HTERT RPE-1 (cell line): ENCODE data around the gene ATP6V1C2.
"Not testable (repeated sequence)": the region's sequence is repeated elsewhere in the genome, so short reads cannot be mapped to it uniquely, and the experiment has no call there.

Experiments used
- in situ Hi-C: fragments of 300-500 bp; cut with MboI; formaldehyde crosslinking; loops from 4 replicates; pipeline ENCODE4 v1.14.3; 2020; ENCODE audit warnings: low sequenced_read_pairs

ATP6V1C2 gene

DNA sequence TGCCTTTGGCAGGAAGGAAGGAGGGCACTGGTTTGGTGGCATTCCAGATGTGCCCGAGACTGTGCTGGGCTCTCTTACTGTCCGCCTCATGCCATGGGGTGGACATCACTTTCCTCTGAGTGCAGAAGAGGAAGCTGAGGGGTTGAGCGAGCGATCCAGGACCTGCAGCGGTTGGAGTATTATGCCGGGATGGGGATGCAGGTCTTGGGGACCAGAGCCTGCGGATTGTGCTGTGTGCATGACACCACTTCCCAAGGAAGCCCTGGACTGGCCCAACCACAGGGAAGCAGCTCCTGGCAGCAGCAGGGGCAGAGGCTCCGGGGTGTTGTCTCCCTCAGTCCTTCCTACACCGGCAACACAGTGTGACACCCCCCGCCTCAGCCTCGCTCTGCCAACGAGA lies 44.5 kb downstream of the ATP6V1C2 start:
- in situ Hi-C loops = no loop called here

DNA sequence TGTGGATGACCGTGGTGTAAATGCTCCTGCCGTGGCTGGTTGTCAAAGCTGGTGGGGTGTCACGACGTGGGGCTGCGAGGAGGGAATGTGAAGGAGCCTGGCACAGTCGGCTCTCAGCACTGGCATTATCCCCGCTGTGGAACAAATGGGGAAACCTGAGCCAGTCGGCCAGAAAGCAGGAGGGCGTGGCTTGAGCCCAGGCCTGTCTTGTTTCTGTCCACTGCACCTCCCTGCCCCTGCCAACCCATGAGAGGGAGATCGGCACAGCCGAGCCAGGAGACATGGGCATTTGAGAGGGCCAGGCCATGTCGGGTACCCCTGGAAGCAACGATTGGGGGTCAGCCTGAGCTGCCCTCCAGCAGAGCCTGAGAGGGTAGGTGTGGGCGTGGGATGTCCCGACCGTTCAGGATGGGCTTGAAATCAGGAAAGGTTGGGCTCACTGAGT lies 46.7 kb downstream of the ATP6V1C2 start:
- in situ Hi-C loops = no loop called here

DNA sequence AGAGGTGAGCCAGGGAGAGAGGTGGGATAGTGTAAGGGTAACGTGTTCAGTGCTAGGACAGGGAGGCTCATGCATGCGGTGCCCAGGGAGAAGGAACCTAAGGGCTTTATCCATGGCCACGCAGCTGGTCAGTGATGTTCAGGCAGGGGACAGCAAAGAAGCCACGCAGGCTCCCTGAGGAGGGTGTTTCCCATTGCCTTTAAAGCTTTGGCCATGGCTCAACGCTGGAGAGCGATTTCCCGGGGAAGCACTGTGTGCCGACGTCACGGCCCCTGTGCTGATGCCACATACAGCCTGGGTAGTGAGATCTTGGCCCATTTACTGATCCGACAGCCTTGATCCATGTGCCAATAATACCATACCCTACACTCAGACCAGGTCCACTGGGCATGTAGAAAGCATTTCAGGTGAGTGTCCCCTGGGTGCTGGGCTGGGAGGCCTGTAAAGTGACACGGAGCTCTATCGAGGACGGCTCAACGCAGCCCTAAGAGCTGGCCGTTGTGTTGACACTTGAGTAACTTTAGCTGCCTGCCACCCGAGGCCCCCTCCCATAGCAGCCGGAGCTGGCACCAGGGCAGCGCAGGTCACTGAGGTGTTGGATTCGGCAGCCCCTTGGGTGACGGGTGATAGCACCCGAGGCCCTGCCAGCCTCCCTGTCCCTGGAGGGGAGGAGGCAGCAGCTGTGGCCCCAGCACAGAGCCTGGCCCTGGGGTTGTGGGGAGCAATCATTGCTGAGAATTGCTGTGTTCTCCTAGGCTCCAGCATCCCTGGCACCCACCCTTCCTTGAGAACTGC lies 49.7 kb downstream of the ATP6V1C2 start:
- in situ Hi-C loops = no loop called here

DNA sequence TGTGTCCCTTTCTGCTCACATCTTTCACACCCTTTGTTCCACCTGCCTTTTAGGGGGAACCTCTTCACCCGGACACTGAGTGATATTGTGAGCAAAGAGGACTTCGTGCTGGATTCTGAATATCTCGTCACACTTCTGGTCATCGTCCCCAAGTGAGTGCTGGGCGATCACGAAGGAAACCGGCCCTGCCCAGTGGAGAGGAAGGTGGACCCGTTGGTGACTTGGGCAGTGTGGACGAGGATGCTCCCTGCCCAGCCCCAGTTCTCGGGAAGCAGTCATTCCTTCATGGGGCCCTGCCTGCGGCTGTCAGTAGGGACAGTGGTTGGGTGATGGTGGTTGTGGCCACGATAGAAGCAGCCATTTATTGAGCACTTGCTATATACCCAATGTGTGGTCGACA lies 50.4 kb downstream of the ATP6V1C2 start:
- in situ Hi-C loops = no loop called here

DNA sequence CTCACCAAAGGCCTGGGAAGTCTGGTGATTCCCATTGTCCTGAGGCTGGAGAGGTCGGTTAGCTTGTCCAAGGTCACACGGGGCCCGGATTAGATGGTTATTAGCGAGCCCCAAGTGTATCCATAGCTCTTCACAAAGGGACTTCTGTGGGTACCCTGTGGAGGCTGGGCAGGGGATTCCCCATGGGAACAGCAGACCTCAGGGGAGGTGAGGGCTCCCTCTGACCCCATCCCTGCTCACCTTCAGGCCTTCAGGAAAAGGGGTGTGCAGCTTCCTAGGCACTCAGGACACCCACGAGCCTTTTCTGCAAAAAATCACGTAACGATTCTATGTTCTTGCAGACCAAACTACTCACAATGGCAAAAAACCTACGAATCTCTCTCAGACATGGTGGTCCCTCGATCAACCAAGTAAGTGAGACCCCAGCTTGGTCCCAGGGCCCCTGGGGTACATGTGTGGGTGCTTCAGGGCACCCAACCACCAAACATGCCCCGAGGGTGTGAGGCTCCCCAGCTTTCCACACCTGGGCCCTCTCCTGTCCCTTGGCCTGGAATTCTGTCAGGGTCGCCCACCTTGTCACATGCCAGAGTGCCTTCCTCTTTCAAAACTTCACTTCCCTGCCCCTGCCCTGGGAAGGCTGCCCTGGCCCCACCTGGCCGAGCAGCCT lies 50.9 kb downstream of the ATP6V1C2 start:
- in situ Hi-C loops = no loop called here

DNA sequence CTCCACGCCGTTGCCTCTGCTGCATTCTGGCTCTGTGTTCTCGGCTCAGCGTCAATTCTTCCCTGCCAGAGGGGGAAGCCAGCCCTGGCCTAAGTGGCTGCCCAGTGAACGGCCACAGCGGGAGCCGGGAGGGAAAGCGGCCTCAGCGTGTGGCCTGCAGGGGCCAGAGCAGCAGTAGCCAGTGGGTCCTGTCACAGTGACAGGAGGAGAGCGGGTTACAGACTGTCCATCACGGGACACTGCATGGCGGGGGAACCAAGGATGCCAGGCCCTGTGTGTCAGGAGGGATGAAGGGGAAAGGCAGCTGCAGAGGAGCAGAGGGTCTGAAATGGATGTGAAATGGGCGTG lies 51.4 kb downstream of the ATP6V1C2 start:
- in situ Hi-C loops = no loop called here

DNA sequence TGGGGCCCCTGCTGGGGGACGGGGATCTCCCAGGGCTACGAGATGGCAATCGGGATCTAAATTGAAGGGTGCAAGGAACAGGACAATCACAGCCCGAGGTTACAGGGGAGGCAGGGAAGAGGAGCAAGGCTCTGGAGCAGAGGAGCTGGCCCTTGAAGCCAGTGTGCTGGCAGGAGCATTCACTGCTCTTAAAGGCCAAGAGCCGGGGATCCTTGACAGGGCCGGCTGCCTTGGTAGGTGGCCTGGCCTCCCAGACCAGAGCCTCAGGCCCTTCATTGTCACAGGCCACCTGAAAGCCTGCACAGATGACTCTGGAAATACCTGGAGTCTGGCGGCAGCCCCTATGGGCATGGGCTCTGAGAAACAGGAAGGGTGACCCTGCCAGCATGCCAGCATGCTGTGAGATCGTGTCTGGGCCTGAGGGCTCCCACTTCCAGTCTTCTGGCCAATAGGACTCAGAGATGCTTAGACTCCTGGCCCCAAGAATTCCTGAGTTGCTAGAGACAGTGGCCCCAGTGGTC lies 52.5 kb downstream of the ATP6V1C2 start:
- in situ Hi-C loops = no loop called here

DNA sequence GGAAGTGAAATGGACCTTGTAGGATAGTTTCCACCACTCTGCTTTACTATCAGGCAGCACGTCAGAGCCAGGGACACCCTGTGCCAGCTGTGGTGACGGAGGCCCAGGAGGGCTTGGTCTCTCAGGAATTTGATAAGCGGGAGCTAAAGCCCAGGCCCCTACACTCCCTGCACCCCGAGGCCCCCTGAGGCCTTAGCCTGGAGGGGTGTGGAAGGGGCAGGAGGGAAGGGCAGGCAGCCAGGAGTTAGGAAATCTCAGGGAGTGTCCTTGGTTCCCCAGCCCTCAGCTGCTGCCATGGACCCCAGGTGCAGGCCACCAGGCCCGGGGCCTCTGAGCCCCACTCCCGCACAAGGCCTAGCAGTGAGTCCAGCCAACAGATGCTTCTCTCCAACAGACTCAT lies 53.0 kb downstream of the ATP6V1C2 start:
- in situ Hi-C loops = no loop called here

DNA sequence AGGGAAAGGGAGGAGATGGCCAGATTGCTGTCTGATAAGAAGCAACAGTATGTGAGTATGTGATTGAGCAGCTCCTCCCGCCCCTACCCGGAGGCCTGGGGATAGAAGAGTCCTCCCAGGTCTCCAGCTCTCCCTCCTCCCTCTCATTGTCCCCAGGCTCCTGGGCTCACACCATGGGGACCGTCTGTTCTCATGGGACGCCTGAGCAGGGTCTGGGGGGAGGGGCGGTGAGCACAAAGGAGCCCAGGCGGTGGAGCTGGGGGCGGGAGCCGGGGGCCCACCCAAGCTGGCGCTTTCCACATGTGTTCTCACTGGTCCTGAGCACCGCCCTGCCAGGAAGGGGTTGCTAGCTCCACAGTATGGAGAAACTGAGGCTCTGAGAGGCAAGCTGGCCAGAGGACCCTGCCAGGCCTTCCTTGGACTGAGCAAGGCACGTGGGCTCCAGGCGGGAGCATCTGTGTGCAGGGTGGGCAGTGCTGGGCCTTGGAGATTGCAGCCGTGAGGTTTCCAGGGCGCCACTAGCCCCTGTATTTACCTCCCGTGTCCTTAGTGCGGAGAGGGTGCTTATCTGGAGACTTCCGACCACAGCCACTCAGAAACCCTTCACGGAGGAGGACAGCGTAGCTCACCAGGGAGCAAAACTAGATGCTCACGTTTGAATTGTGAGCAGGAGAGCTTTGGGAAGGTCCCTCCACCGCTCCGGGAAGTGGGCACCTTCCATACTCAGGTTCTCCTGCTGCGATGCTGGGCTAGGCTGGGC lies 53.8 kb downstream of the ATP6V1C2 start:
- in situ Hi-C loops = no loop called here

DNA sequence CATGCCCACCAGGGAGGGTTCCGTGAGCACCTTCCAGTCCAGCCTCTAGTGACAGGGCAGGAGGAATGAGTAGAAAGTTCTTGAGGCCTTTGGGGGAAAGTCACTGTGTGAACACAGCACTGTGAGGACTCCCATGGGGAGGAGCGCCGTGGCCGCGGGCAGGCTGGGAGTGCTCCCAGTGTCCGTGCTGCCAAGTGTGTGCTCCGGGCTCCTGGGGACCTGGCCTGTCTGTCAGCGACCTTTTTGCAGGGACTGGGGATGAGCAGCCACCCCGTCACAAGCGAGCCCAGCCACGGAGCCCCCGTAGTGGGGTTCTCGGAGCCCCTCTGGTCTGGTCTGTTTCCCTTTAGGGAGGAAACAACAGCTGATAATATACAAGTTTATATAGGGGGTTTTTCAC lies 54.4 kb downstream of the ATP6V1C2 start:
- in situ Hi-C loops = no loop called here

DNA sequence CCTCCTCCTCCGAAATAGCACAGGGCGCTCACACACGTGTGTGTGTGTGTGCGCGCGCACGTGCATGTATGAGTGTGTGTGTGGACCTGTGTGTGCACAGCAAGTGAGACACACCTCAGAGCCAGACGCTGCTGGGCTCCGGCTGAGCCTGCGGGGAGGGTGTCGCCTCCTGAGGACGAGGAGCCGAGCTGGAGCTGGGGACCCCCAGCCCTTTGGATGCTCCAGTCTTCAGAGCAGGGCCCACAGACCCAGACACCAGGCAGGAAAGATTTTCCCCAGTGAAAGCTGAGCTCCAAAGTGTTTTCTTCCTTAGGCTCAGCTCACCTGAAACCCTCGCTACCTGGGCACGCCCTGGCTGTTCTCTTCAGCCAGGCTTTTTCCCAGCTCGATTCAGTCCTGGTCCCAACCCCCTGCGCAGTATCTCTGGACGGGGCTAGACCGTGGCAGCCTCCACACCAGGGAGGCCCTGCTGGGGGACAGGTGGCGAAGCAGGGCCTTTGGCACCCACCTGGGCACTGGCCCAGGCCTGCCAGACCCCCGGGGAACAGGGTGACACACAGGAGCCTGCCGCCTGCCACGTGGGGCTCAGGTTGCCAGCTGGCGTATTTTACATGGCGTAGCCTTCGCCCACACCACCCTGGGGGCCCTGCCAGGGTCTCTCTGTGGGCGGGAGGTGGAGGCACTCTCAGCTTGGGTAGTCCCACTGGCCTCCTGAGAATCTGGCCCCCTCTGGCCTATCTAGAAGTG lies 55.0 kb downstream of the ATP6V1C2 start:
- in situ Hi-C loops = no loop called here

DNA sequence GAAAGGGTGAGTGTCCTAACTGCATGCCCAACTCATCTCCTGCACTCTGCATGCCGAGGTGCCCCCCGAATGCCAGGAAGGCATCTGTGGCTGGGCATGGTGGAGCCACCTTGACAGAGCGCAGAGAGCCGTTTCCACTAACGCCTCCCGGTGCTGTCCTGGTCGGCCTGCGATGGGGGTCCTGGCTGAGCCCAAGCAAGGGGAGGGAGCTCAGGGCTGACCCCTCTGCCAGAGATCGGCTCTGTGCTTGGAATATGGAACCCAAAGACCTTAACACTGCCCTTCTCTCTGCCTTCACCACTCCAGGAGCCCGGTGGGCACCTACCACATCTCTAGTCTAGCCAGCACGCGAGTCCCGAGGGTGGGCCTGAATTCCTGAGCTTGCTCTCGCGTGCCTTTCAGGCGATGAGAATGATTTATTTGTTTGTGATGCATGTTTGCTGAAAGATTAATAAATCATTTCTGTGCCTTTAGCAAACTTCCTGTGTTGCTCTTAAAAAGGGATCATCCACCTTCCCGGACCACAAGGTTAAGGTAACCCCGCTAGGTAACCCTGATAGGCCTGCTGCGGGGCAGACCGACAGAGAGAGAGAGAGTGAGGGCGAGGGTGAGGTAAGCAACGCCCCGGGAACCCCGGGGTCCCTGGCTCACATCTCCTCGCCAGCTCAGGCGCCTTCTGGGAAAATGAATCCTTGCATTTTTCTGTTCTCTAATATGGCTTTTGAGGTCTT lies 55.8 kb downstream of the ATP6V1C2 start:
- in situ Hi-C loops = no loop called here

DNA sequence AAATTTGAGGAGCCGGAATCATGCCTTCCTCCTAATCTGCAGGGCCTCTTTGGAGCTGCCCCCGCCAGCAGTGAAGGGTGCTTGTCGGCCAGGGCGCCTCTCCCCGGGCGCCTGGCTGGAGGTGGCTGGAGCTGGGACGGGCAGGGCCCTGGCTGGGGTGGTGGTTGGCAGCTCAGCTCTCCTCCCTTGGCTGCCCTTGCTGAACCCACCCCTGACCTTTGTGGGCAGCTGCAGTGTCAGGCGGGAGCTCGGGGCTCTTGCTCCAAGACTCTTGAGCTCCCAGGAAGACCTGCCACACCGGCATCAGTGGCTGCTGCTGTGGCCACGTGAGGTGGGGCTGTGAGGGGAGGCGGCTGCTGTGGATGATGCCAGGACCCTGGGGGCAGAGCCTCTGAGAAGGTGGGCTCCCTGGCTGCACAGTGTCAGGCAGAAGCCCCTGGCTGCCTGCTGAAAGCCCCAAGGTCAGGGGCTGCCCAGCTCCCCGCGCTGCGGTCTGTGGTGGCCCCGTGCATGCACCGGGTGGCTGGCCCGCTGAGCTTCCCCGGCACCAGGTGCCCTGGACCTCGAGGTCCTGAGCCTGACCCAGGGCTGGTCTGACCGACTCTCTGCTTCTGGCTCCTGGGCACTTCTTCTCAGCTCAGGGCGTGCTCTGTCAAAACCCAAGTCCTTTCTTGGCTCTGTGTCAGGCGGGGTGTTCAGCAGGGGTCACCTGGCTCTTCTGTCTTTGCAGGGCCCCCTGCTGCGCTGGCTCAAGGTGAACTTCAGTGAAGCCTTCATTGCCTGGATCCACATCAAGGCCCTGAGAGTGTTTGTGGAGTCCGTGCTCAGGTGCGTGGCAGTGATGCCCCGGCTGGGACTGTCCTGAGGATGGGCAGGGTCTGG lies 56.7 kb downstream of the ATP6V1C2 start:
- in situ Hi-C loops = no loop called here

DNA sequence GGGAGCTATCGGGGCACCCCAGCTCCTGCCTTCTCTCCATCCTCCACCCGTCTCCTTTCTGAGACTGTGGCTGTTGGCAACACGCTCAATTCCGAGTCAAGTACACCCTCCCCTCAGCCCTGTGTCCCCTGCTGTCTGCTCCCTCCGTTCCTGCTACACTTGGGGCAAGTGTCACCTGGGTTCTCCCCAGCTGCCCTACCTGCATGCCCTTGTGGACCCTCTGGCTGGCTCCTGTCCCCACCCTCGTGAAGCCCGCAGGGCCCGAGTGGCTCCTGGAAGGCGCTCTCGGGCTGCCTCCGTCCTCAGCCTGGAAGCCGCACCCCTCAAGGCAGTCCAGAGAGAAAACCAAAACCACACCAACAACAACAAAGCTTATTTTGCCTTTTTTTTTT lies 57.3 kb downstream of the ATP6V1C2 start:
- in situ Hi-C loops = no loop called here

DNA sequence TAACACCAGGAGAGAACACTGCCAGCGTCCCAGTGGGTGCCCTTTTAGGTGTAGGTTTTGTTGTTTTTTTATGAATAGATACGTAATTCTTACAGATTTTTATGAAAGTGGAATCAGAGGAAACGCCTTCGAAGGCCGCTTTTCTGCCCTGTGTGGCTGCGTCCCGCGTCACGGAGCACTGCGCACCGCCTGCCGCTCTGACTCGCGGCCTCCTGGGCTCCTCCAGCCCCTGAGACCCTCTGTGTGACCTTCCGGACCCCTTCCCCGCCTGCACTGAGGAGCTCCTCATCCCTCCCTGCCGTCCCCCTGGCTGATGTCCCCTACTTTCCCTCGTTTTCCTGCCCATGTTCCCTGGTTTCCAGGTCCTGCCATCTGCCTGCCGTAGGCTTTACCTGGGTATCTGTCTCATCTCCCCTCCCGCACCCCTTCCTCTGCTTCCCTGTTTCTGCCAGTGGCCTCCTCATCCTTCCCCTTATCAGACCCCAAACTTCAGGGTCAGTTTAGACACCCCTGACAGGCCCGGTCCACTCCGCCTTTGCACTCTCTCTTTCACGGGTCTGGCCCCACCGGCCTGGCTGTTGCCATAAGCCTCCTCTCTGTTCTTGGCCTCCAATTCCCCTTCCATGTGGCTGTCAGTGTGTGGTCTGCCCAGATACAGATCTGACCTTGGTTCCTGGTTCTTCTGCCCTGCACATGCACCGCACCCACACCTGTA lies 58.5 kb downstream of the ATP6V1C2 start:
- in situ Hi-C loops = no loop called here

DNA sequence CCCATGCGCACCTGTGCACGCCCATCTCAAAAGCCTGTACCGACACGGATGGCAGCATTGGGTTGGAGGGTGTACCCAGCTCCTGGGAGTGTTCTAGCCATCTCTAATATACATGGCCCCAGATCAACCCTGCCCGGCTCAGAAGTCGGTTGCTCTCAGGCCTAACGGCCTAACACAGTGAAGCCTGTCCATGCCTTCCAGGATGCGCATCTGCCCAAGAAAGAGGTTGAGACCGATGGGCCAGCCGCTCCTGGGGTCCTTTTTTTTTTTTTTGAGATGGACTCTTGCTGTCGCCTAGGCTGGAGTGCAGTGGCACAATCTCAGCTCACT lies 59.0 kb downstream of the ATP6V1C2 start:
- in situ Hi-C loops = no loop called here

DNA sequence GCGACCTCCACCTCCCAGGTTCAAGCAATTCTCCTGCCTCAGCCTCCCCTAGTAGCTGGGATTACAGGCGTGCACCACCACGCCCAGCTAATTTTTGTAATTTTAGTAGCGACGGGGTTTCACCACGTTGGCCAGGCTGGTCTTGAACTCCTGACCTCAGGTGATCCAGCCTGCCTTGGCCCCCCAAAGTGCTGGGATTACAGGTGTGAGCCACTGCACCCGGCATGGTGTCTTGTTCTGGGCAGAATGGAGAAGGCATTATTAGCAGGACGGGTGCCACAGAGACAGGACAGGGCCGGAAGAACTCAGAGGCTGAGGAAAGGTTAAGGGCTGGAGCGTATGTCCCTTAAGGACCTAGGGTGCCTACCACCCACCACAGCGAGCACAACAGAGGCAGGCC lies 59.4 kb downstream of the ATP6V1C2 start:
- in situ Hi-C loops = not testable (repeated sequence)

DNA sequence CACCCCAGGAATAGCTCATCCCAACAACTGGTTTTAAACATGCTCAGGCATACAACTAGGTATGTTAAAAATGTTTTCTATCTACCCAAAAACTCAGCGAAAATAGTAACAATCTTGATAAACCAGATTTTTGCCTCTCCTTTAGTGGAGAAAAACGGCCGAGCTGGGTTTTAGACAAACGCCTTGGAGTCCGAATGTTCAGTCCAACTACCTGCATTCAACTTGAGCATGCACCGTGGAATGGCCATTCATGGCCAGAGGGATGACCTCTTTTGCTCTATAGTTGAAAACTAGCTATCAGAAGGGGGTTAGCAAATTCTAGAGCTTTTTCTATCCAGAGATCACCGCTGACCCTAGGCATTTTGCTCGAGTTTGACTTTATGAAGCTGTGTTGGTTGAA lies 60.3 kb downstream of the ATP6V1C2 start:
- in situ Hi-C loops = no loop called here

DNA sequence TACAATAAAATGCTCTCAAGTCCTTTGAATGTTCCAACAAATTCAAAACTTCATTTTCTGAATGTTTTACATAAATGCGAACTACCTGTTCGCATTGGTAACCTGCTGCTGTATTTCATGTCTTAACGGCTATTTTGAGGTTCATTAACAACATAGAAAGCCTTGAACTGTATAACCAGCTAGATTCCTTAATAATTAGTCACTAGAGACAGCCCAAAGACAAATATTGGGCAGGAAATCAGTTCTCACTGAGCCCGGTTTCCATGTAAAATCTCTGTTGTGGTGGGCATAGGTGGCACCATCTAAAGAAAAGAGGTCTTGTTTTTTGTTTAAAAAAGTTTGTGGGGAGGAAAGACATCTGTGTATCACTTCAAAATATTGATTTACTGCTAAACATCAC lies 62.0 kb downstream of the ATP6V1C2 start:
- in situ Hi-C loops = no loop called here
